Measurements from ENCODE around the gene FADS2. TPM values are rescaled to one million over a fixed set of nuclear protein-coding genes. Genes with fewer than 3 reads are reported as not detected.
A peak's percentile ranks its signal among the peaks of the same experiment; 100 is the strongest.

FADS2 gene
- total RNA-seq, 1 experiment from 2014 or later, result 19.2 TPM

GRCh38 chr11:61826930-61827570 is 1.1 kb upstream of the FADS2 start:
- peaks cover 65% of the 10 kb centered on the region for H3K27me3 Mint-ChIP-seq (ENCODE audit: unreplicated experiment)
- H3K27ac Mint-ChIP-seq (ENCODE audit: unreplicated experiment), result no peak overlapping the region
- CTCF ChIA-PET, result no interaction called here
- no peaks in the 10 kb centered on the region for H3K9me3 Mint-ChIP-seq (ENCODE audit: low read depth, unreplicated experiment)
- BruUV-seq (replicated peaks), result no TSS peak
- peak overlapping the region; percentile 71 for H3K4me3 Mint-ChIP-seq (ENCODE audit: low read depth, unreplicated experiment)
- peaks cover 11% of the 10 kb centered on the region for H3K36me3 Mint-ChIP-seq (ENCODE audit: insufficient read depth, unreplicated experiment)
- no peak for DNase-seq
- no peaks in the 10 kb centered on the region for H3K4me1 Mint-ChIP-seq (ENCODE audit: low read depth, unreplicated experiment)
- intact Hi-C loops (cut with micrococcal nuclease; ENCODE audit: unreplicated experiment), result no loop called here
- no peak for TF ChIP-seq CTCF (IDR thresholded peaks at IDR 0.05; ENCODE audit: unreplicated experiment)

GRCh38 chr11:61828379-61828628 is 204 bp downstream of the FADS2 start:
- no peak for TF ChIP-seq CTCF (IDR thresholded peaks at IDR 0.05; ENCODE audit: unreplicated experiment)
- intact Hi-C loops (cut with micrococcal nuclease; ENCODE audit: unreplicated experiment), result no loop called here
- peak overlapping the region; percentile 71 for H3K4me3 Mint-ChIP-seq (ENCODE audit: low read depth, unreplicated experiment)
- BruUV-seq (replicated peaks), result no TSS peak
- peaks cover 11% of the 10 kb centered on the region for H3K36me3 Mint-ChIP-seq (ENCODE audit: insufficient read depth, unreplicated experiment)
- H3K27ac Mint-ChIP-seq (ENCODE audit: unreplicated experiment), result no peak overlapping the region
- H3K9me3 Mint-ChIP-seq (ENCODE audit: low read depth, unreplicated experiment), result no peaks in the 10 kb centered on the region
- no peaks in the 10 kb centered on the region for H3K4me1 Mint-ChIP-seq (ENCODE audit: low read depth, unreplicated experiment)
- CTCF ChIA-PET, result no interaction called here
- DNase-seq, result no peak
- peaks cover 72% of the 10 kb centered on the region for H3K27me3 Mint-ChIP-seq (ENCODE audit: unreplicated experiment)

GRCh38 chr11:61828629-61829407 is 718 bp downstream of the FADS2 start:
- no peaks in the 10 kb centered on the region for H3K9me3 Mint-ChIP-seq (ENCODE audit: low read depth, unreplicated experiment)
- no peak for TF ChIP-seq CTCF (IDR thresholded peaks at IDR 0.05; ENCODE audit: unreplicated experiment)
- CTCF ChIA-PET, result no interaction called here
- no TSS peak for BruUV-seq (replicated peaks)
- H3K4me3 Mint-ChIP-seq (ENCODE audit: low read depth, unreplicated experiment), result peak overlapping the region; percentile 71
- intact Hi-C loops (cut with micrococcal nuclease; ENCODE audit: unreplicated experiment), result no loop called here
- no peak overlapping the region for H3K27ac Mint-ChIP-seq (ENCODE audit: unreplicated experiment)
- no peak for DNase-seq
- H3K36me3 Mint-ChIP-seq (ENCODE audit: insufficient read depth, unreplicated experiment), result peaks cover 11% of the 10 kb centered on the region
- H3K4me1 Mint-ChIP-seq (ENCODE audit: low read depth, unreplicated experiment), result no peaks in the 10 kb centered on the region
- H3K27me3 Mint-ChIP-seq (ENCODE audit: unreplicated experiment), result peaks cover 77% of the 10 kb centered on the region

- TF ChIP-seq CTCF (IDR thresholded peaks at IDR 0.05; ENCODE audit: unreplicated experiment), result no peak
- Mint-ChIP-seq H3K4me1 (ENCODE audit: low read depth, unreplicated experiment) (no peaks in the 10 kb centered on the region), H3K4me3 (ENCODE audit: low read depth, unreplicated experiment) (no peak overlapping the region), H3K9me3 (ENCODE audit: low read depth, unreplicated experiment) (no peaks in the 10 kb centered on the region), H3K27ac (ENCODE audit: unreplicated experiment) (no peak overlapping the region), H3K27me3 (ENCODE audit: unreplicated experiment) (peaks cover 80% of the 10 kb centered on the region), H3K36me3 (ENCODE audit: insufficient read depth, unreplicated experiment) (peaks cover 11% of the 10 kb centered on the region)
- no peak for DNase-seq
- CTCF ChIA-PET, result no interaction called here
- intact Hi-C loops (cut with micrococcal nuclease; ENCODE audit: unreplicated experiment), result no loop called here
- BruUV-seq (replicated peaks), result no TSS peak
Observed at GRCh38 chr11:61829806-61830205, 1.7 kb downstream of the FADS2 start.

All from Calu3 (cell line).